ENCODE measurements around the gene BRD2.

- TF ChIP-seq CTCF (conservative IDR thresholded peaks at IDR 0.05): no peak
- no peak for TF ChIP-seq EZH2 (IDR thresholded peaks at IDR 0.05; ENCODE audit: low read depth)
These were observed 7.8 kb upstream of the BRD2 start for GRCh38 chr6:32960563-32960962.

Measured in PC-9 (cell line).